HTERT RPE-1 (cell line): ENCODE results near the gene VASN.

Source experiments
- in situ Hi-C: fragments of 300-500 bp; cut with MboI; formaldehyde crosslinking; loops from 4 replicates; pipeline ENCODE4 v1.14.3; 2020; ENCODE audit warnings: low sequenced_read_pairs

The VASN gene

DNA sequence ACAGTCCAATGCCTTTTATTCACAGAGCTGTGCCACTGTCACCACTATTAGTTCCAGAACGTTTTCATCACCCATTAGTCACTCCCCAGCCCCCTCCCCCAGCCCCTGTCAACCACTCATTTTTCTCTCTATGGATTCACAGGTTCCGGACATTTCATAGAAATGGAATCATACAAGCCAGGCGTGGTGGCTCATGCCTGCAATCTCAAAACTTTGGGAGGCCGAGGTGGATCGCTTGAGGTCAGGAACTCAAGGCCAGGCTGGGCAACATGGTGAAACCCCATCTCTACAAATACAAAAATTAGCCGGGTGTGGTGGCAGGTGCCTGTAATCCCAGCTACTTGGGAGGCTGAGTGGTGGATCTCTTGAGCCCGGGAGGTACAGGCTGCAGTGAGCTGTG lies 19.8 kb upstream of the VASN start:
- in situ Hi-C loops = no loop called here

DNA sequence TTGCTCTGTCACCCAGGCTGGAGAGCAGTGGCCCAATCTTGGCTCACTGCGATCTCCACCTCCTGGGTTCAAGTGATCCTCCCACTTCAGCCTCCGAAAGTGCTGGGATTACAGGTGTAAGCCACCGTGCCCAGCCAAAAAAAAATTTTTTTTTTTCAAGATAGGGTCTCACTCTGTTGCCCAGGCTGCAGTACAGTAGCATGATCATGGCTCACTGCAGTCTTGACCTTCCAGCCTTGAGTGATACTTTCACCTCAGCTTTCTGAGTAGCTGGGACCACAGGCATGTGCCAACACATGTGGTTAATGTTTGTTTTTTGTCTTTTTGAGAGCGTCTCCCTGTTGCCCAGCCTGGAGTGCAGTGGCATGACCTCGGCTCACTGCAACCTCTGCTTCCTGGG lies 18.8 kb upstream of the VASN start:
- in situ Hi-C loops = no loop called here

DNA sequence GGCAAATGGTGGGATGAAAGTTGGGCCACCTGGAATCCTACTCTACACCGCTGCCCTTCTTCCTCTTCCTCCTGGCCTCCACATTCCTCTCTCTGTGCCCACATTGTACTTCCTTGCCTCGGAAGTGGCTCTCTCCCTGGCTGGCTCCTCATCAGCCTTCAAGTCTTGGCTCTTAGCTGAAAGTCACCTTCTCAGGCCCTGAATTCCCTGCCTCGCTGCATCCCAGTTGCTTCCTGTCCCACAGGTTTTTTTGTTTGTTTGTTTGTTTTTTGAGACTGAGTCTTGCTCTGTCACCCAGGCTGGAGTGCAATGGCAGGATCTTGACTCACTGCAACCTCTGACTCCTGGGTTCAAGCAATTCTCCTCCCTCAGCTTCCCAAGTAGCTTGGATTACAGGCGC lies 18.0 kb upstream of the VASN start:
- in situ Hi-C loops = no loop called here

DNA sequence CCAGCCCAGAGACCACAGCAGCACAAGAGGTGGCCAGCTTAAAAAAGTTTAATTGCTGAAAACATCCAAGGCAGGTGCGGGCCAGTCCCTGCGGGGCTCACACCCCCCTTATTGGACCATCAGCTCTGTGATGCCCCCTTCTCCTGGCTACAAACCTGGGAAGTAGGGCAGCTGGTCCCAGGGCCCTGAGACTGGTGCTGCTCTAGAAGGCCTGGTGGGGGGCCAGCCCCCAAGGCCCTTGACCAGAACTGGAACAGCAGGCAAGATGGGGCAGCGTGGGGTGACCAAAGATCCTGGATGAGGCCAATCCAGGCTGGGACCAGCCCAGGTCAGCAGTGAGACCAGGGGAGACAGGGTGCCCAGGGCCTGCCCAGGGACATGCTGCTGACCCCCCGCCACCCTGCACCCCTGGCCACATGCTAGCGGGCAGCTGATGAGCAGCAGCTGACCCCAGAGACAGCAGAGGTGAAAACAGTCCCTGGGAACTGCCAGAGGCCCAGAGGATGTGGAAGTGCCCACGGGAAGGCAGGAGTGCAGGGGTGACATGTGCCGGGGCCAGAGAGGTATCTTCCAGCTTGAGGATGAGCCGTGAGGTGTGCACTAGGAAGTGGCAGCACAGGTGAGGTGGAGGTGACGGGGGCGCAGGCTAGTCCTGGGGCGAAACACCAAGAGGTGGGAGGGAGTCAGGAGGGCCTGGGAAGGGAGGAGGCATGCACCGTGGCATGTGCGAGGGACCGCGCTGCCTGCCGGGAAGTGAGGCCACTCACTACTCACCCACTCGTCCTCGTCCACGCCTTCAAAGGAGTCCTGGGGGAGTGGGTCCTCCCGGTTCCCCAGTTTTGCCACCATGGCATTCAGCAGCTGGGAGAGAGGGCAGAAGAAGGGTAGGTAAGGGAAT lies 16.9 kb upstream of the VASN start:
- in situ Hi-C loops = no loop called here

DNA sequence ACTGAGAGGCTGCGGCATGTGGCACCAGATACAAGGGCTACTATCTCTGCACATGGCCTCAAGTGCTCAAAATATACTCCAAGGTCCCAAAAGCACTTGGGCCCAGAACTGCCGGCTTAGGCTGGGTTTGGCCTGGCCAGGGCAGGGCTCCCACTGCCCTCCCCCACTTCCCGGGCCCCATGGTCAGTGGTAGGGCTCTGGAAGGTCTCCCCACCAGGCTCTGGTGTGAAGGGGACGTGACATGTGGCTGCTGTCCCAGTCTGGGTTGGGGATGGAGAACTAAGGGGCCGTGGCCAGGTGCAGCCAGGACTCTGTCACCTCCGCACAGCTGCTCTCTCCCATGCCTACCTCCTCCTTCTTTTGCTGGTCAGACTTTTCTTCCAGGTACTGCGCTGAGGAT lies 14.8 kb upstream of the VASN start:
- in situ Hi-C loops = no loop called here

DNA sequence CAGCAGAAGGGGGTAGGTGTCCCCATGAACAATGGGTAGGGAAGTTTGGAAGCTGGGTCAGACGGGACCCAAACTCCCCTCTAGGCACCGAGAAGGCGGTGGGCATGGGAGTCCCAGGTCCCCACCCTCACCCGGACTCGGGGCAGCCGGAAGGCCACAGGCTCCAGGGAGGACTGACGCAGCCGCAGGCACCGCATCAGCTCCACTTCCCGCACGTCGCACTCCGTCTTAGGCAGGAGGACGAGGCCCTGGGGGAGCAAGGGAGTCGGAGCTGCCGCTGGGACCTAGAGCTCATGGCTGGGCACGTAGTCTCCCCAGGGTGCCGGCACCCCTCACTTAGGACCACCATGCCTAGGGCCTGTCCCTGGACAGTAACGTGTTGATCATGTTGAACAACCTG lies 13.4 kb upstream of the VASN start:
- in situ Hi-C loops = no loop called here

DNA sequence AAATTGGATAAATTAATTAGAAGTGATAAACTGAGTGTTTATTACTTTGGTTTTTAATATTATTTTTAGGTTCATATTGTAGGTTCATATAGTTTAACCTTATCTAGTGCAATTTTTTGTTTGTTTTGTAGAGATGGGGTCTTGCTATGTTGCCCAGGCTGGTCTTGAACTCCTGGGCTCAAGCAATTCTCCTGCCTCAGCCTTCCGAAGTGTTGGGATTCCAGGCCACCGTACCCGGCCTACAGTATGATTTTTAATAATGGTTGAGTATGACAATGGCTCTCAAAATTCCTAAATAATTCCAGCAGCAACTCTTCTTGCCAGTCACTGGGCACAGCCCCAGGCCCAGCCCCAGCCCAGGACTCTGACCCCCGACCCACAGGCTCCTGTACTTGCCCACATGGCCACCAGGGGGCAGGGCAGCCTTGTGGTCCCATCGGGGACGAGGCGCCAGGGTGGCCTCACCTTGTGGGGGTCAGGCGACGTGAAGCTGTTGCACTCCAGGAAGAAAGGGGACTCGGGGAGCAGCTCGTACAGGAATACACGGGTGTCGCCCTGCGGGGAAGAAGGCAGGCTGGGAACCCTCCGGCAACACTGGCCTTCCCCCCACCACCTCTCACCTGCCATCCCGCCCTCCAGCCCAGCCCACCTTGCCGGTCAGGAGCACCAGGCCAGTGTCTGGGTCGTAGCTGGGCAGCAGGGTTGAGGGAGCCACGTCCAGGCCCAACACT lies 12.7 kb upstream of the VASN start:
- in situ Hi-C loops = no loop called here

DNA sequence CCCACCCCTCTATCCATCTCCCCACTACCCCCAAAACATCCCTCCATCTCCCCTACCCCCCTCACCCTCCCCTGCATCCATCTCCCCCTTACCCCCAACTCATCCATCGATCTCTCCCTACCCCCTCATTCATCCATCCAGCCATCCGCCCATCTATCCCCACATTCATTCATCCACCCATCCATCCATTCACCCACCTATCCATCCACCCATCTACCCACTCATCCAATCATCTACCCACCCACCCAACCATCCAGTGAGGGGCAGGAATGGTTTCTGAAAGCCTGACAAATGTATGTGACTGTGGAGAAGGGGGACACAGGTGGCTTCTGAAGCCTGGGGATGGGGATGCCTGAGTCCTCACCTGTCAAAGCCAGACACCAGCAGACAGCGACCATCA lies 11.7 kb upstream of the VASN start:
- in situ Hi-C loops = no loop called here

DNA sequence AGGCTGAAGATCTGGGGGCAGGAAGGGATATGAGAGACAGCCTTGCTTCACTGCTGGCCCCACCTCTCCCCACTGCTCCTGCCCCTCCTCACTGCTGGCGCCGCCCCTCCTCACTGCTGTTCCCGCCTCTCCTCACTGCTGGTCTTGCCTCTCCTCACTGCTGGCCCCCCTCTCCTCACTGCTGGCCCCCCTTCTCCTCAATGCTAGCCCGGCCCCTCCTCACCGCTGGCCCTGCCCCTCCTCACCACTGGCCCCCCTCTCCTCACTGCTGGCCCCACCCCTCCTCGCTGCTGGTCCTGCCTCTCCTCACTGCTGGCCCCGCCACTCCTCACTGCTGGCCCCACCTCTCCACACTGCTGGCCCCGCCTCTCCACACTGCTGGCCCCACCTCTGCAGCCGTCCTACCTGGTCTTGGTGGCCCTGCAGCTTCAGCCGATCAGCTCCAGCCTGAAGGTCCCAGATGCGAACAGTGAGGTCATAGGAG lies 11.1 kb upstream of the VASN start:
- in situ Hi-C loops = no loop called here

DNA sequence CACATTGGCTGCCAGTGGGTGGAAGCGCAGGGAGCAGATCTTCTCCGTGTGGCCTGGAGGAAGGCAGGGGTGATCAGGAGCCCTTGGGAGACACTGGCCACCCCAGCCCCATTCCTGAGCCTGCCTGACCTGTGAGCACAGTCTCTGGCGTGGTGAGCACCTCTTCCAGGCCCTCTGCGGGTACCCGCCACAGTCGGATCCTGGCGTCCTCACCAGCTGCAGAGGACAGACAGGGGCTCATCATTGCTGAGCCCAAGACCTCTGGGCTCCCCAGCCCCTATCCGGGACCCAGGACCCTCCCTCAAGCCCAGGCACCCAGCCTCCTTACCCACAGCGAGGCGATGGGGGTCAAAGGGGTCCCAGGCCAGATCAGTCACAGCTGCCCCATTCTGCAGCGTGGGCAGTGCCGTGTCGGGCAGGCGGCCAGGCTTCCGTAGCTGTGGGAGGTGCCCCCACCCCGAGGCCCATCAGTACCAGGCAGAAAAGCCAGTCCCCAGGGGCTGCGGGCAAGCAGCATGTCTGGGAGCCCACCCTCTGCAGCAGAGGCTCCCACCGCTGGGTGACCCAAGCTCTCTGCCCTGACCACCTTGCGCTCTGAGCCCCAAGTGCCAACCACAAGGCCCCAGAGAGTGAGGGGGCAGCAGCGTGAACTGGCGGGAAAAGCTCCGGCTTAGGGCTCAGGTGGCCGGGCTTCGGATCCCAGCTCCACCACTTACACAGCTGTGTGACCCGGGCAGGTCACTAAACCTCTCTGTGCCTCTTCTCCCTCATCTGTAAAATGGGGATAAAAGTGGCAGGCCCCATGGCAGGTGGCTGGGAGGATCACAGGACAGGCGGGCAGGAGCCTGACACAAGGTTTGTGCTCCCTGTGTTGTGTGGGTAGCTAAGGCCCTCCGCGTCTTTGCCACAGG lies 10.4 kb upstream of the VASN start:
- in situ Hi-C loops = no loop called here

DNA sequence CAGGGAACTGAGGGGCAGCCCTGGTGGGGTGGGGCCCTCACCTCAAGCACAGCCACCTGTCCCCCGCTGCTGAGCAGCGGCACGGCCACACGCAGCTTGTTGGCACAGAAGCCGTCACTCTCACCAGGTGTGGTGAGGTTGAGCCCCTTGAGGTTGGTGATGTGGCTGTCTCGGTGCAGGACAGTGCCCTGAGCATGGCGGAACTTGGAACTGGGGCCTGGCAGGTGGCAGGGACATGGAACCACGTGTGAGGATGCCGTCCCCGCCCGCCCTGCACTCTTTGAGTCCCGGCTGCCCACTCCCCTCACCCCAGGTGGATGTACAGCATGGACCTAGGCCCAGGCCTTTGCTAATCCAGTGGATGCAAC lies 9.7 kb upstream of the VASN start:
- in situ Hi-C loops = no loop called here

DNA sequence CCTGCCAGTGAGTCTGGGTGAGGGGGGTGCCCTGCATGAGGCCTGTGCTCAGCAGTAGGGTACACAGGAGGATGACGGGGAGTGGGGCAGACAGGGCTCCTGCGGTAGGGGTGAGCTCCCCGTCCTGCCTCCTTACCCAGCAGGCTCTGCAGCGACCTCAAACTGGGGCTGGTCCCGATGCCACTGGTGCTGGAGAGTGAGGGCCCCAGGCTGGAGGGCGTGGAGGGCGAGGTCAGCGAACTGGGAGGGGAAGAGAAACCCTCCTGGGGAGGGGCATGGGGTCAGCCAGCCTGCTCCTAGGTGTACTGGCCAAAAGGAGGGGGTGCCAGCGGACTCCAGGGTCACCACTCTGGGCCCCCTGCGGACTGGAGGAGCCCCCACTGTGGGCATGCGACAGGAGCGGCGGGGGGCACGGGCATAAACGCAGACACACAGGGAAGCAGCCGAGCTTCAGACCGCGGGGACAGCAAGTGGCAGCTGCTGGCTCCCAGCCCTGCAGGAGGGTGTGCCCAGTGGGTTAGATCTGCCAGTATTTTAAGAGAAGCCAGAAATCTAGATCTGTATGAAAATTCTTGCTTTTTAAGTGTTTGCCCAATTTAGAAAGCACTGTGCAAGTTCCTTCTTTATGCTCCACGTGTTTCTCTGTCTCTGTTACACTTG lies 9.0 kb upstream of the VASN start:
- in situ Hi-C loops = no loop called here

DNA sequence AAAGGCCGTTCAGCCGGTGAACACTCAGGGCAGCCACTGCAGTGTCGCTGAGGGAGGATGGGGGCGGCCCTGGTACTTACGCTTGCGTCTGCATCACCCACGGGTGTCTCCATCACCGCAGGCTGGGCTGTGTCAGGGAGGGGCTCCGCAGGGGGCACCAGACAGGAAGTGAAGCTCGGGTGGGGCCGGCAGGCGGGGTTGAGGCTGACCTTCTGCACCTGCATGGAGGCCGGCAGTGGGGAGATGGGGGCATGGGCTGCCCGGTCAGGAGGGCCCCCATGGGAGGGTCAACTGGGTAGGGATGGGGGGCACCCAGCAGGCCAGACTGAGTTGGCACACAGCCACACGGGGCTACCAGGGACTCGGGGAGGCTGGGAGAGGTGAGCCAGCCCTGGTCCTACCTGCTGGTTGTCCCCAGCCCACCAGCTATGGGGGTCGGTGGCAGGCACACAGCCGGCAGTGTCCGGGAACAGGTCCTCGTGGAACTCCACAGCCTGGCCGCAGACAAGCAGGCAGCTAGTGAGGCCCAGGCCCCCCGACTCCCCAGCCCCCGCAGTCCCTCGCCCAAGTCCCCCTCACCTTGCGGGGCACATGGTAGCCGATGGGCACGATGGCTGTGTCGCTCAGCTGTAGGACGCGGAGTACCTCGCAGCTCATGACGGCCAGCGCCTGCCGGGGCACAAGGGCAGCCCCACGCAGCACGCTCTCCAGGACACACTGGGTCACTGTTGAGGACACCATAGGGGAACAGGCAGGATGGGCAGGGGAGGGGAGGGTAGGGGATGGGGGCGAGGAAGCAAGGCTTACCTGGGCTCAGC lies 7.2 kb upstream of the VASN start:
- in situ Hi-C loops = no loop called here

DNA sequence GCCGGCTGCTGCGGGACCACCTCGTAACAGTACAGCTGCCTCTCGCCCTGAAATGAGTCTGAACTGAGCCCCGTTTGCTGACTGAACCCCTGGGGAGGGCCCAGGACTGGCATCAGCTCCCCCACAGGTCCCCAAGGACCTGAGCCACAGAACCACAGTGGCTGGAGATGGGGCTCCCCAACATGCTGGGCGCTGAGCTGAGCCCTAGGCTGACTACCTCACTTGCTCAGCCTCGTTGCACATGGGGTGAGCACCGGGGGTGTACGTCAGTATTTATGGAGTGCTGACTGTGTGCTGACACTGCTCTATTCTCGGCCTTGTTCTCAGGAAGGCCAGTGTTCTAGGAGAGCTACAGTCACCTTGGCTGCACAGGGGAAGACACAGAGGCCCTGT lies 6.6 kb upstream of the VASN start:
- in situ Hi-C loops = no loop called here

DNA sequence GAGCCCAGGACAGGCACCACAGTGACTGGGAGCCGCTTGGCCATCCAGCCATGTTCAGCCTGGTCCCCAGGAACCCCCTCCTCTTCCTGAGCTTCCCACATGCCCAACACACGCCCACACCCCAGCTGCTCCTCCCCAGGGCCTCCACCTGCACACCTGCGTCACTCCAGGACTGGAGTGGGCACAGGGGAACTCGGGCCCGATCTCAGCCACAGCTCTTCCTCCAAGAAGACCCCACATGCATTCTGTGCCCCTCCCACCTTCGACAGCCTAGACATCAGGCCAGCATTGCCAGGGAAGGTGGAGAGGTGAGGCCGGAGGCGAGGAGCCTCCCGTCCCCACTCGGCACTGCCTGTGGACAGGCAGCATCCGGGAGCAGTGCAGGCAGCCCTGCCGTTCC lies 6.0 kb upstream of the VASN start:
- in situ Hi-C loops = no loop called here

DNA sequence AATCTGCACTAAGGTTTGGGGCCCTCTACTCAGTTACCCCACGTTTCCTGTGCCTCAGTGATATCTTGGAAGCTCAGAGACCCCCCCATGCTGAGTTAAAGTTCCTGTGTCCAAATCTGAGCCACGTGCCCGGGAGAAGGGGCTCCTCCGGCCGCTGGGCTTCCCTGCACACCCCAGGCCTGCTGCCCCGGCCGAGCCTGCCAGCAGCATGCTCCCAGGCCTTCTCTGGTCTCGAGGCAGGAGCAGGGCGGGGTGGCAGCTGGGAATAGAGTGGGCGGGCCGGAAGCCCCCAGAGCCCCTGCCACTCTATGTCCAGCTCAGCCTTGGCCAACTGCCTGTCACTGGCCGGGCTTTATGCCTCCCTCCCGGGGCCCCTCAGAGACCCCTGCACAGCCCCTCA lies 5.6 kb upstream of the VASN start:
- in situ Hi-C loops = no loop called here

DNA sequence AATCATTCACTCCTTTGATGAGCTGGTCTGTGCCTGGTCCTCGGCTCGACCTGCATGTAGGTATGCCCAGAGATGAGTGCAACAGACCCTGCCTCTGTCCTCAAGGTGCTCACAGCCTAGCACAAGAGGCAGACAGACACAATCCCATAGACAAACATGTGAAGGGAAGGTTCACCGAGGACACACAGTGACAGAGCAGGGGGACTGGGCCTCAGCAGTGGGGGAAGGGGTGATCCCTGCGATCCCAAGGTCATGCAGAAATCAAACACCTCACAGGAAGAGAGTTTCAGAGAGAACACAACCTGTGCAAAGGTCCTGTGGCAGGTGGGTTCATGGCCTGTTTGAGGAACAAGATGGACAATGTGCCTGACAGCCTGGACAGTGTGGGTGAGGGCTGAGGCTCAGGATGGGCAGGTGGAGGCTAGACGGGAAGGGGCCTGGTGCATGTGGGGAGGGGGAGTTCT lies 4.2 kb upstream of the VASN start:
- in situ Hi-C loops = no loop called here

DNA sequence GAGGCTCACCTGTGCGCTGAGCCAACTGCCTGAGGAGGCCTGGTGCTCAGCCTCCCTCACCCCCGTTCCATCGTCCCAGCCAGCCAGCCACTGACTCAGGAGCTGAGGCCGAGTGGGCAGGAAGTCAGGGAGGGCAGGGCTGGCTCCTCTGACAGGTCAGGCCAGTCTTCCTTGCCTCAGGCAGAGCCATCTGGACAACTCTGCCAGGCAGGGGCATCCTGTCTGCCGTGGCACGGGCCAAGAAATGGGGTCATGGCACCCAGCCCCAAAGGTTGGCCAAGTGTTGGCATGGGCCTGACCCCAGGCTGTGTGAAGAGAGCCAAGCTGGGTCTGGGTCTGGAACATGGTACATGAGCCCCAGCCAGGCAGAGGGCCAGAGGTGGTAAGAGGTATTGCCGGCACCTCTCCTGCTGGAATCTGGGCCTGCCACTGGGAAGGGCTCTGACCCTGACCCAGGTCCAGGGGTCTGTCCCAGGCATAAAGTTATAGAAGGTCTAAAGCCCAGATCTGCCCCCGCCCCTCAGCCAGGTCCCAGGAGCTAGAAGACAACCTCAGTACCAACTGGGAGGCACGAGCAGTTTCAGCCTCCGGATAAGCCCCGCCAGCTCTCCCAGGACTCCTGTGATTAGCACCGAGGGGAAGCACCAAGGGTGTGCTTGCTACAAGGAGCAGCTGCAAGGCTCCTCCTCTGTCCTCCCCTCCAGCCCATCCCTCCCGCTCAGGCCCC lies 2.5 kb upstream of the VASN start:
- in situ Hi-C loops = no loop called here

DNA sequence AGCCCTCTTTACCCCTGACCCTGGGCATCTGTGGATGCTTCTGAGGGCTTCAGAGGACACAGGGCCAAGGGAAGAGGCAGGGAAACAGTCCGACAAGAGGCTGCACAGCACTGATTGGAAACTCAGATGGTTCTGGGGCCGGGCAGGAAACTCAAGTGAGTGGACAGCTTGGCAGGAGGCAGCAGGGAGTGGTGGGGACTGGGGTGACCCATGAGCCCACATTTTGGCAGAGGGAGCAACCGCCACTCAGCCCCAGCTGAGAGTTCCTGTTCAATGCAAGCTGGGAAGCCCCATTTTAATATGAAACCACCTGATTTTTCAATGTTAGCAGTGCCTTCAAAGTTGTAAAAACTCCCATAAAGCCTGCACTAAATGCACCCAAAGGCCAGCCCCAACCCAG lies 1.5 kb upstream of the VASN start:
- in situ Hi-C loops = no loop called here
